Kidney (tissue), 14 donors: Measurements from ENCODE around the gene TMEM151A. TPM values are rescaled to one million over a fixed set of nuclear protein-coding genes. Genes with fewer than 3 reads are reported as not detected.

Experiments used
- DNase-seq, 5 donors: peaks; one replicate each; pipeline ENCODE4 v3.0.0-alpha.2; 2013 to 2020
- FAIRE-seq: peaks from 2 replicates; lab custom pipeline; 2012; peaks lifted over from hg19 to GRCh38; lab: Jason Lieb, UNC
- H3K27ac ChIP-seq, 2 donors: one replicate each; pipeline ENCODE4 v1.7.0; 2013; ENCODE audit warnings: low read depth in 2 of 2, low read length in 2 of 2, inconsistent platforms in 1 of 2
- H3K27me3 ChIP-seq: one replicate; pipeline ENCODE4 v1.7.1; 2013; ENCODE audit warnings: low read length, inconsistent platforms; ENCODE audit not compliant: control insufficient read depth, insufficient read depth
- H3K36me3 ChIP-seq, 3 donors: one replicate each; pipeline versions ENCODE4 v1.7.0 to v1.7.1; 2013; ENCODE audit warnings: low read length in 3 of 3, control low read depth in 1 of 3, inconsistent platforms in 1 of 3; ENCODE audit not compliant: insufficient read depth in 3 of 3, control insufficient read depth in 2 of 3
- H3K4me1 ChIP-seq, 3 donors: one replicate each; pipeline versions ENCODE4 v1.7.0 to v1.7.1; 2013; ENCODE audit warnings: low read length in 3 of 3, inconsistent platforms in 1 of 3, low read depth in 1 of 3; ENCODE audit not compliant: control insufficient read depth in 2 of 3, insufficient read depth in 2 of 3
- H3K4me3 ChIP-seq, 3 donors: one replicate each; pipeline versions ENCODE4 v1.7.0 to v1.8.1; 2013; ENCODE audit warnings: low read length in 3 of 3, control low read depth in 1 of 3, inconsistent platforms in 1 of 3
- H3K9ac ChIP-seq, 3 donors: one replicate each; pipeline versions ENCODE4 v1.7.0 to v1.7.1; 2013; ENCODE audit warnings: low read length in 3 of 3, control low read depth in 1 of 3, inconsistent platforms in 1 of 3
- H3K9me3 ChIP-seq, 3 donors: one replicate each; pipeline versions ENCODE4 v1.7.0 to v1.7.1; 2013; ENCODE audit warnings: low read length in 3 of 3, control low read depth in 1 of 3, inconsistent platforms in 1 of 3; ENCODE audit not compliant: control insufficient read depth in 2 of 3, insufficient read depth in 1 of 3
- CTCF ChIP-seq: IDR thresholded peaks from 3 replicates; pipeline ENCODE4 v1.5.1; 2012; ENCODE audit warnings: mild to moderate bottlenecking, moderate library complexity, borderline replicate concordance; ENCODE audit not compliant: insufficient read depth; ENCODE audit errors: extremely low read depth
- intact Hi-C: fragments of 100-400 bp; cut with DNase I; formaldehyde crosslinking; loops from one replicate; pipeline ENCODE4 v1.11.1; 2022
- polyA plus RNA-seq: library from polyadenylated mRNA; stranded (reverse); fragments of 350-450 nt; fragmentation: Illumina TruSeq; extraction: RNeasy Lipid Tissue Mini Kit (QIAGEN cat#74804); gene quantifications from one replicate; pipeline ENCODE4 v1.2.3, GENCODE V29; 2014; ENCODE audit warnings: low read depth, low replicate concordance; ENCODE audit not compliant: insufficient read depth
- total RNA-seq: library from RNA; stranded (reverse); fragmentation: NEBNext Ultra II Directional; extraction: Animal tissue kit (Norgen Biotek cat#: 25700); gene quantifications from one replicate; pipeline ENCODE4 v1.2.1, GENCODE V29; 2021
- donor health status: control.
- donor health status: control.
- donor health status: control.
- donor health status: control.
- donor health status: control.
- donor health status: DM: yes; HTN: yes; CAD: no.
- donor health status: Normal renal cell carcinoma (clear cell type).

TMEM151A gene
- total and polyA plus RNA-seq, 2 donors from 2014 or later, result 0.19 TPM; not detected in 1

GRCh38 chr11:66264383-66264782 lies 27.3 kb upstream of the TMEM151A start:
- TF ChIP-seq CTCF, result no peak
- intact Hi-C loops, result no loop called here
- Histone ChIP-seq H3K9me3 (no peaks in the 10 kb centered on the region), H3K4me3 (no peak overlapping the region), H3K27me3 (no peaks in the 10 kb centered on the region), H3K9ac (no peak overlapping the region), H3K4me1 (peaks cover 0 to 9% (median 0%) of the 10 kb centered on the region in 3 donors), H3K27ac (no peak overlapping the region), H3K36me3 (peaks cover 2 to 7% (median 4%) of the 10 kb centered on the region in 3 donors)
- DNase-seq (no peak), FAIRE-seq (no peak)

GRCh38 chr11:66264914-66265313 lies 26.8 kb upstream of the TMEM151A start:
- no peak for FAIRE-seq

GRCh38 chr11:66265531-66266377 lies 25.9 kb upstream of the TMEM151A start:
- no peak overlapping the region for H3K27ac ChIP-seq
- peak in 2 of 5 donors; percentile 72 to 81 for DNase-seq
- no peak for FAIRE-seq

More at GRCh38 chr11:66264914-66265313, 26.8 kb upstream of the TMEM151A start:
- Histone ChIP-seq H3K9me3 (no peaks in the 10 kb centered on the region), H3K4me1 (peaks cover 0 to 13% (median 5%) of the 10 kb centered on the region in 3 donors), H3K9ac (no peak overlapping the region), H3K27me3 (no peaks in the 10 kb centered on the region), H3K27ac (no peak overlapping the region), H3K36me3 (peaks cover 2 to 7% (median 4%) of the 10 kb centered on the region in 3 donors), H3K4me3 (no peak overlapping the region)
- intact Hi-C loops, result no loop called here
- no peak for TF ChIP-seq CTCF
- DNase-seq, result peak in 1 of 5 donors; percentile 61

More at GRCh38 chr11:66265531-66266377, 25.9 kb upstream of the TMEM151A start:
- no peaks in the 10 kb centered on the region for H3K9me3 ChIP-seq
- H3K36me3 ChIP-seq, result peaks cover 0 to 7% (median 2%) of the 10 kb centered on the region in 3 donors
- H3K4me1 ChIP-seq, result peaks cover 0 to 13% (median 6%) of the 10 kb centered on the region in 3 donors
- H3K27me3 ChIP-seq, result no peaks in the 10 kb centered on the region
- no peak overlapping the region for H3K9ac ChIP-seq
- H3K4me3 ChIP-seq, result no peak overlapping the region
- intact Hi-C loops, result no loop called here
- TF ChIP-seq CTCF, result no peak
